Right hindlimb (tissue), 1 donor: ENCODE data around the gene POLD4.

Experiments
- DNase-seq: peaks from one replicate; pipeline ENCODE4 v3.0.0-alpha.2; 2018

The POLD4 gene

GRCh38 chr11:67314218-67314617, 39.1 kb downstream of the POLD4 start:
- no peak for DNase-seq

- no peak for DNase-seq
Observed at GRCh38 chr11:67313125-67313890, 40.0 kb downstream of the POLD4 start.

- DNase-seq: no peak
Observed at GRCh38 chr11:67312187-67313021, 40.9 kb downstream of the POLD4 start.

GRCh38 chr11:67311556-67312082, 41.7 kb downstream of the POLD4 start:
- no peak for DNase-seq

- DNase-seq: no peak
Observed at GRCh38 chr11:67311051-67311555, 42.2 kb downstream of the POLD4 start.

- DNase-seq: no peak
Observed at GRCh38 chr11:67310246-67311050, 42.9 kb downstream of the POLD4 start.

GRCh38 chr11:67309661-67310061, 43.7 kb downstream of the POLD4 start:
- DNase-seq: no peak

- no peak for DNase-seq
Observed at GRCh38 chr11:67309166-67309565, 44.2 kb downstream of the POLD4 start.

GRCh38 chr11:67308031-67308866, 45.1 kb downstream of the POLD4 start:
- no peak for DNase-seq

GRCh38 chr11:67307545-67308001, 45.8 kb downstream of the POLD4 start:
- no peak for DNase-seq

- no peak for DNase-seq
Observed at GRCh38 chr11:67306769-67307544, 46.4 kb downstream of the POLD4 start.

GRCh38 chr11:67304511-67305113, 48.7 kb downstream of the POLD4 start:
- DNase-seq: no peak

- no peak for DNase-seq
Observed at GRCh38 chr11:67303835-67304411, 49.4 kb downstream of the POLD4 start.

GRCh38 chr11:67303132-67303834, 50.1 kb downstream of the POLD4 start, which contains the start of gene SSH3:
Gene SSH3, plus strand, starts transcription at chr11:67303530. Its CDS starts 96 bp downstream, at chr11:67303626.
- peak; percentile 66 for DNase-seq

- peak; percentile 40 for DNase-seq
Observed at GRCh38 chr11:67302571-67303131, 50.7 kb downstream of the POLD4 start.

- peak; percentile 77 for DNase-seq
Observed at GRCh38 chr11:67301951-67302516, 51.3 kb downstream of the POLD4 start.

GRCh38 chr11:67301313-67301921, 51.9 kb downstream of the POLD4 start:
- DNase-seq: peak; percentile 36
